Adrenal gland (tissue), 5 donors: ENCODE measurements around the gene NAA11.

Experiments used
- CTCF ChIP-seq, 6 experiments: fragments of 450-650 bp in 4 of 6; fragments of 200-600 bp in 2 of 6; sonication (generic) in 1 of 6; IDR thresholded peaks; 1 replicate in 5 of 6; 2 replicates in 1 of 6; pipeline versions ENCODE4 v1.5.1 to v1.8.0; 2016 to 2021; ENCODE audit warnings: antibody characterized with exemption in 6 of 6, mild to moderate bottlenecking in 2 of 6, moderate library complexity in 1 of 6
- POLR2A ChIP-seq, 2 donors: fragments of 450-650 bp; IDR thresholded peaks; one replicate each; pipeline ENCODE4 v1.6.1; 2017; ENCODE audit warnings: antibody characterized with exemption in 2 of 2, mild to moderate bottlenecking in 2 of 2, moderate library complexity in 1 of 2
- donor health status: DM: no; HTN: no; CAD: no.

- TF ChIP-seq CTCF (IDR thresholded peaks at IDR 0.05) (no peak), POLR2A (IDR thresholded peaks at IDR 0.05) (no peak)
These were observed 35.5 kb downstream of the NAA11 start for GRCh38 chr4:79290376-79290775.
